Stimulated activated CD4-positive, alpha-beta T cell treated with anti-CD3 and anti-CD28 coated beads, TNF-alpha, amount 100 ng/mL, for 24 hours (primary cell): ENCODE results near the gene MYBPC2.

ENCODE experiments used
- DNase-seq, 3 experiments: peaks; one replicate each; pipeline ENCODE4 v3.0.0-alpha.2; 2020; ENCODE audit warnings: low read depth in 3 of 3

MYBPC2 gene

DNA sequence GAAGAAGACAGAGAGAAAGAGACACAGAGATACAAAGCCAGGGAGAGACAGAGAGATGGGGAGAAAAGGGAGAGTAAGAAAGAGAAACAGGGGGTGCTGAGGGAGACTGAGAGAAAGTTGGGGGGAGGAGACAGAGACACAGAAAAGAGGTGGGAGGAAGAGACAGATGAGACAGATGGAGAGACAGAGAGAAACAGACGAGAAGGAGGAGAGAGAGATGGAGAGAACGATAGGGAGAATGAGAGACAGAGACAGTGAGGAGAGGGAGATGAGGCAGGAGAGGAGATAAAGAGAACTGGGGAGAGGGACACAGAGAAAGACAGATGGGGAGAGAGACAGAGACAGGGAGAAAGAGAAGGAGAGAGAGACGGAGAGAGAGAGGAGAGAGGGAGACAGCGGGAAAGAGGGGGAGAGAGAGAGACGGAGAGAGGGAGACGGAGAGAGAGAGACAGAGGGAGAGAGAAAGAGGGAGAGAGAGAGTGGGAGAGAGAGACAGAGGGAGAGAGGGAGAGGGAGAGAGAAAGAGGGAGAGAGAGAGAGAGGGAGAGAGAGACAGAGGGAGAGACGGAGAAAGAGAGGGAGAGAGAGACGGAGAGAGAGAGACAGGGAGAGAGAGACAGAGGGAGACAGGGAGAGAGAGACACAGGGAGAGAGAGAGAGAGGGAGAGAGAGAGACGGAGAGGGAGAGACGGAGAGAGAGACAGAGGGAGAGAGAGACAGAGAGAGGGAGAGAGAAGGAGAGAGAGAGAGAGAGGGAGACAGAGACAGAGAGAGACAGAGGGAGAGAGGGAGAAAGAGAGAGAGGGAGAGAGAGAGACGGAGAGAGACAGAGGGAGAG is 65.7 kb downstream of the MYBPC2 start:
- no peak for DNase-seq

DNA sequence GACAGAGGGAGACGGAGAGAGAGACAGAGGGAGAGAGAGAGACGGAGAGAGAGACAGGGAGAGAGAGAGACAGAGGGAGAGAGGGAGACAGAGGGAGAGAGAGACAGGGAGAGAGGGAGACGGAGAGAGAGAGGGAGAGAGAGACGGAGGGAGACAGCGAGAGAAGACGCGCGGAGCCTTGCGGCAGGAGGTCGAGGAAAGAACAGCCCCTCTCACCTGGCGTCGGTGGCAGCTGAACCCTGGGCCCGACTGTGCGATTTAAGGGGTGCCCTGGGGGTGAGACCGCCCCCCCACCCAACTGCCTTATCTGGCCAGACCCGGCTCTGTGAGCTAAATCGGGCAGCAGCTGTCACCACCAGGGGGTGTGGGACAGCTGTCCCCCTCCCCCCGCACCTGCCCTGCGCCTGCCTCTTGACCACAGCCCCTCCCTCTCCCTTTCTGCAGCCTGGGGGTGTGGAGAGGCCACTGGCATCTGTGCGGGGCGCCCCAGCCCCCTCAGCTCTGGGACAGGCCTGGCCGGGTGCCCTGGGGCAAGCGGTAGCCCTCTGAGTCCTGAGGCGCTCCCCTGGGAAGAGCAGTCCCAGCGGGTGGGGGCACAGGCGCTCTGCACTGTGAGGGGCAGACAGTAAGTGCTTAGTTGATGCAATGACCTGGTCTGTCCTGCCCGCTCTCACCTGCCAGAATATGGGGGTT is 67.5 kb downstream of the MYBPC2 start:
- no peak for DNase-seq

DNA sequence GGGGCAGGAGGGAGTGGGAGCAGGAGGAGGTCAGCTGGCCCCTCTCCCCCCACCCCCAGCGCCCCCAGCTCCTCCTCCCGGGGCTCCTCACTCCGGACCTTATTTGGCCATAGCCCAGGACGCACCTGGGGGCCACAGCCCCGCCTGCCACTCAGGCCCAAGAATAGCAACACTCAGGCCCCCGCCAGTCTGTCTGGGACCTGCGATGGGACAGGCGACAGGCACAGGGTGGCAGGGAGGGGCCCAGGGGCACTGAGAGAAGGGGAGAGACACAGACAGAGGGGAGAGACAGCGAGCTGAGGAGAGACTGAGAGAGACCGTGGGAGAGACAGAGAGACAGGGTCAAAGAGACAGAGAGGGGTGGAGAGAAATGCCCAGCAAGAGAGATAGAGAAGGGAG is 68.1 kb downstream of the MYBPC2 start:
- DNase-seq, result no peak

DNA sequence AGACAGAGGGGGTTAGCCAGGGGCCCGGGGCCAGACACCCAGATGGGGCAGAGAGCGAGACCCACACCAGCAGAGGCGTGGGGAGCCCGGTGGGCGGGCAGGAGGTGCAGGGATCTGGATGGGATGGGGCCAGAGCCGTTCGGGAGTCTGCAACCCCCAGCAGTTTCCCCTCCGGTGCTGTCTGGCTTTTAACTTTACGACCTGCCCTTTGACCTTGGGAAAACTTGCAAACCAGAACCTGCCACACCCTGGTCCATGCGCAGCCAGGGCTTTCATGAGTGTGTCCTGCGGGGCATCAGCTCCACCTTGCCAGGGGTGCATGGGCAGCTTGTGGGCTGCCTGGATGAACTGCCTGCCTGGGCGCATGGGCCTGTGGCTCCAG is 68.5 kb downstream of the MYBPC2 start:
- no peak for DNase-seq

DNA sequence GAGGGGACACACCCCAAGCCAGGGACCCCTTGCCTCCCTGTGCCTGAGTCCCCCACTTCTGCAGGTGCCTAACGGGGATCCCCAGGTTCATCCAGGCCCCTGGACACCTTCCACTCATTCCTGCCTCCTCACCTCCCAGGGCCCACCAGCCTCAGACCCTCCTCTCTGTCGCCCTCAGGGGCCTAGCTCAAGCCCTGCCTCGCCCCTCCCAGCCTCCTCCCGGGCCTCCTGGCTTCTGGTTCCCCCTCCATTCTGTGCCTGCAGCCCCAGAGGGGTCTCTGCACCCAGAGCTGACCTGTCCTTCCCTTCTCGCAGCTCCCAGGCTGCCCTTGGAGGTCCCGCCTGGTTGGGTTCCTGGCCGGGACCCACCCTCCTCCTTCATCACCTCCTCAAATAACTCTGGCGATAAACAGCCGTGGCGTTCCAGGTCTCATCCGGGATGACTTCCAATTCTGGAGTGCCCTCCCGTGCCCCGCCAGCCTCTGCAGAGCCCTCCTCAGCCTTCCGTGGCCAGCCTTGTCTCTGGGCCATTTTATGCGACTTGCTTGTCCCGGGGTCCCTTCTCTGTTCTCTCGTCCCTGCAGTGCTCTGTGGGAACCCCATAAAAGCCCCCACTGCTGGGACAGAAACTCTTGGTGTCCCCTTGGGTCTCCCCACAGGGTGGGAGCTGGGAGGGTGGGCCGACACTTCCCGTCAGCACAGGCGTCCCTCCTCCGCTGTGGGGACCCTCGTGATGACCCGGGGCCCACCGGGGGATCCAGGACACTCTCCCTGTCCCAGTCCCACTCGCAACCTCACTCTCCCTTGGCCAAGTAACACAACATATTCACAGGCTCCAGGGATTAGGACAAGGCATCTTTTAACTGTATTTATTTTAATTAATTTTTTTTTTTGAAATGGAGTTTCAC is 69.1 kb downstream of the MYBPC2 start:
- no peak for DNase-seq

DNA sequence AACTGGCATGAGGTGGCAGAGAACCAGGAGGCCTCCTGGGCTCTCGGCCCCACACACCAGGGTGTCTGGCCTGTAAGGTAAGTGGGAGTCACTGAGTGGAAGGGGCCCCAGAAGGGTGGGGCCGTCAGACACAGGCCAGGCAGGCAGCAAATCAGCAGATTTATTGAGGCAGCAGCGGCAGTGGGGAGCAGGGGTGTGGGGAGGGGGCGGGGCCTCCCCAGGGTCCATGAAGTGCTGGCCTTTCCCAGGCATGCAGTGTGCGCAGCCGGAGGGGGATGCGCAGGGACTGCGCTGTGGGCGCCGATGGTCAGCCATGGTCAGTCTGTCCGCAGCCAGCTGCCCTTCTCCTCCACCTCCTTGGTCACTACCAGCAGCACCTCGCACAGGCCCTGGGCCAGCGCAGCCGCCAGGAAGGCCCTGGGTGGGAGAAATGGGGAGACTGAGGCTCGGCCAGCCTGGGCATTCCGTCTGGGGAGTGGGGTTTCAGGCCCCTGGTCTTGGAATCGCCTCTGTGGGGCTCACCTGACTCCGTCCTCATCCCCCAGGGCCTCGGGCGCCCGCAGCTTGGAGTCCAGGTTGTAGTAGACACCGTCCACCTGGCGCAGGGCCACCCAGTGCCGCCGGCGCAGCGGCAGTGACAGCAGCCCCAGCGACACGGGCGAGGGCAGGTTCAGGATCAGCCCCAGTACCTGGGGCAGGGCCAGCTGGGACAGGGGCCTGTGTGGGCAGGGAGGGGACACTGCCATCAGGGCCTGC is 73.3 kb downstream of the MYBPC2 start:
- no peak for DNase-seq

GRCh38 chr19:50506700-50507099 is 74.0 kb downstream of the MYBPC2 start:
- DNase-seq, result no peak

GRCh38 chr19:50507376-50507775 is 74.7 kb downstream of the MYBPC2 start:
- no peak for DNase-seq

GRCh38 chr19:50508843-50509190 is 76.1 kb downstream of the MYBPC2 start:
- DNase-seq, result no peak

DNA sequence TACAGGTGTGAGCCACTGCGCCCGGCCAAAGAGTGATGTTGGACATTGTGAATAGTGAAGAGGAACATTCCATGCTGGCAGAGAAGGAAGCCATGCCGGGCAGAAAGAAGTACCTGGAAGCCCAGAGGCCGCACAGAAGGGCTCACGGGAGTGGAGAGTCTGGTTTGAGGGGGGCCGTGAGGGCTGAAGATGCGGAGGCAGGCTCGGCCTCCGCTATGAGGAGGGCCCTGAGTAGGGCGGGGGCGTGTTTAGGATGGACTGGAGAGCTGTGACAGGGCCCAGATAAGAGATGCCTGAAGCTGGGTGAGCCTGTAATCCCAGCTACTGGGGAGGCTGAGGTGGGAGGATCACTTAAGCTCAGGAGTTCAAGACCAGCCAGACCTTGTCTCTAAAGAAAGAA is 76.7 kb downstream of the MYBPC2 start:
- no peak for DNase-seq

DNA sequence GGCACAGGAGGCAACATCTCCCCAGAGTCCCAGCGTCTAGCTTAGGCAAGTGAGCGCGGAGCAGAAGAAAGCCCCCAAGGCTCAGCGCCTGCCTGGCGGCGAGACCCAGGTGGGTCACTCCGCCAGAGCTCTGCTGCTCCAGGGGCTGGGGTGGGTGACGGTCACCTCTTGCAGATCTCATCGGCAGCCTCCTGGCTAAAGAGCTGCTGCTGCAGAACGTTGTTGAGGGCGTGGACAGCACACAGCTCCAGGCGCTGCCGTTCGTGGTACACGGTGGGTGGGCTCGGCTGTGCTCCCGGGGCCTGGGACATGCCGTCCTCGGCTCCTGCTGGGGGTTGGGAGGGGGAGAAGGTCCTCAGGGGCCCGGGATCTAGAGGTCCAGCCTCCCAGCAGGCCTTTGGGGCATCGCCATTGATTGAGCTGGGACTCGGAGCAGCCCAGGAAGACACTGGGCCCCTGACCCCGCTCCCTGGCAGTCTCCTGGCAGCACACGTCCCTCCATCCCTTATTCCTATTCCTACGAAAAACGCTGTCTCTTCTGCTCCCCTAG is 77.5 kb downstream of the MYBPC2 start:
- no peak for DNase-seq

DNA sequence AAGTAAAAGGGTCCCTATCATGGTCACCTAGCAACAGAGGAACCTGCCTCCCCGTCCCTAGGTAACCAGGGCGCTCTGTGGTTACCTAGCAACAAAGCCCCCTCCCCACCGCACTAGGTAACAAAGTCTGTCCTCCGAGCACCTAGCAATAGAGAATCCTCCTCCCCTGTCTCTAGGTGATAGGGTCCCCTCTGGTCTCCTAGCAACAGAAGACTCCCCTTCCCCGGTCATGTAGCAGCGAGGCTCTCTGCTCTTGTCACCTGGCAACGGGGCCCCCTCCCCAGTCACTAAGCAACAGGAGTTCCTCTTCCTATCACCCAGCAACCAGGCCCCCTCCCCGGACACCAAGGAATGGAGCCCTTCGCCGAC is 78.0 kb downstream of the MYBPC2 start:
- no peak for DNase-seq

DNA sequence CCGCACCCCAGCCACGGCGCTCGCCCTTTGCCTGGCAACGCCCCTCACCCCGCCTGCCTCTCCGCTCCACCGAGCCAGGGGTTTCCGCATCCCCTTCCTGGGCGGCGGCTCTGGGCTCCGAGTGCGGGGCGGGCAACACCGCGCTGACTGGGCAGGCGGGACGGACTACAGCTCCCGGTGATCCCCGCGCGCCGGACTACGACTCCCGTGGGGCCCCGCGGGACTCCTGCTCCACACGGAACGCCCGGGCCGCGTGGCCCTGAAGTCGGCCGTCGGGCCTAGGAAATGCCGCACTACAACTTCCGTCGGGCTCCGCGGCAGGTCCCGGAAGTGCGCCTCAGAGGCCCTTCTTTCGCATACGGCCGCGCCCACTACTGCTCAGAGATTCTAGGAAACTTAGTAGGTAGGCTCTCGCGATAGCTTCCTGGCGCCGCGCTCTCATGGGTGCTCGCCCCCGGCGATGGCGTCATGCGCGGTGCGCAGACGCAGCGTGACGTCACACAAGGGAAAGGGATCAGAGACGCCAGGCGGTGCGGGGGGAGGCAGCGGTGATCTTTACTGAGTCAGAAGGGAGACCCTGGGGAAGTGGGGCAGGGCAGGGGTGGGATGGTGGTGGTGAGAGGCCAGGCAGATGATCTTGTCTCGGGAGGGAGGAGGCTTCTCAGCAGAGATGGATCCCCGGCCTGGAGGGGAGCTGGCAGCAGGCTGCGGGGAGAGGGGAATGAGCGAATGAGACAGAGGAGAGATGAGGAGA is 78.6 kb downstream of the MYBPC2 start, which contains the start of gene JOSD2:
TSS of gene JOSD2 (minus strand) at position 123 of the 754 bp plus-strand sequence. CDS start 760 bp downstream, outside the sequence.
- peak; percentile 94 to 95 (median 94) for DNase-seq

- DNase-seq, result no peak
Measured at GRCh38 chr19:50512112-50512998, 79.7 kb downstream of the MYBPC2 start.

GRCh38 chr19:50512999-50513745 is 80.5 kb downstream of the MYBPC2 start:
- no peak for DNase-seq

- DNase-seq, result no peak
Measured at GRCh38 chr19:50513746-50514345, 81.2 kb downstream of the MYBPC2 start, which contains the start of gene ASPDH. TSS of gene ASPDH (minus strand) at chr19:50513913. CDS start at chr19:50513823, 90 bp downstream.

GRCh38 chr19:50514346-50515167 is 81.9 kb downstream of the MYBPC2 start:
- no peak for DNase-seq
